ENCODE measurements around the gene CEND1.

Gene CEND1

DNA sequence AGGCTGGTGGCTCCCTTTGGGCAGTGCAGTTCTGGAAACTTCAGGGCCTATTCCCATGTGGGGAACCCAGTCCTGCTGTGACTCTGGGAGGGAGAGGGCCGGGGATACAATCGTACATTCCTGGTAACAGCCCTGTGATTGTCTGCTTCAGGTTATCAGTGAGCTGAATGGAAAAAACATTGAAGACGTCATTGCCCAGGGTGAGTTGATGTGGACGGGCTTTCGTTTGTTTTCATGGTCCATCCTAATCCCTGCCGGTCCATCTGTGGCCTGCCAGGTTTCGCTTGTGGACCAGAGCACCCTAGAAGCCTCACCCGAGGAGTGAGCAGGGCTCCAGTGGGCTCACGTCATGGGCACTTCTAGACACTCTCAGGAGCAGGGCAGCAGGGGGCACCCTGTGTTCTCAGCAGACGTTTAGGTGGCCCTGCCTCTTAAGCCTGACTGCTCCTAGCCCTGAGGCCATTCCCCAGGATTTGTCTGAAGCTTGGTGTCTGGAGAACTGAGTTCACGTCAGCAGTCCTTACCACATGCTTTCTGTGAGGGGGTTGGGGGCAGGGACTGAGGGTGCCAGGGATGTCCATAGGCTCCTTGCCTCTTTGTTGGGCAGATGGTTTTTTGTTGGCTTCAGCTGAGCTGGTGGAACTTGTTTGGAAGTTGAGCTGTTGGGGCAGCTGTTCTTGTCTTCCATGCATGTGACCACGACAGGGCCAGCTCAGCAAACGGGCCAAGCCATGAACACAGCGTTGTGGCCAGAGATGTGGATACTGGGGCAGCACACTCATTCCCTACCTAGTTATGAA, 21.8 kb upstream of the CEND1 start:
- no peak for DNase-seq

GRCh38 chr11:810040-810567, 20.2 kb upstream of the CEND1 start:
- no peak for DNase-seq

- DNase-seq: peak; percentile 97
Measured at GRCh38 chr11:809287-810039, 19.6 kb upstream of the CEND1 start, which contains the start of gene RPLP2. TSS of gene RPLP2 (plus strand) at chr11:809967. CDS start at chr11:810235, 268 bp downstream.

- DNase-seq: no peak
Measured at GRCh38 chr11:808427-809286, 18.8 kb upstream of the CEND1 start.

DNA sequence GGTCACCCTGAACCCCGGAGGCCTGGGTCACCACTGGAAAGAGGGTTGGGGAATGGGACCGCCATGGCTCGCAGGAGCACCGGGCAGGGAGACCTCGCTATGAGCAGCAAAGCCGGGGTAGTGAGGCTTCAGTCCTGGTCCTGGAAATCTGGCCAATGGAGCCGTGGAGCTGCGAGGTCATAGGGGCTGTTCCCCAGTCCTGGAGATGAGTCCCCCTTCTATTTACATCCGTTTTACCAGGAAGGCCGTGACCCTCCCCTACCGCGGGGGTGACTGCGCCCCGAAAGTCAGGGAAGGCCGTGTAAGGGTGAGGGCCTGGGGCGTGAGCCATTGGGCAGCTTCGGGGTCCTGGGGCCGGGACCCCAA, 14.7 kb upstream of the CEND1 start:
- DNase-seq: no peak

DNA sequence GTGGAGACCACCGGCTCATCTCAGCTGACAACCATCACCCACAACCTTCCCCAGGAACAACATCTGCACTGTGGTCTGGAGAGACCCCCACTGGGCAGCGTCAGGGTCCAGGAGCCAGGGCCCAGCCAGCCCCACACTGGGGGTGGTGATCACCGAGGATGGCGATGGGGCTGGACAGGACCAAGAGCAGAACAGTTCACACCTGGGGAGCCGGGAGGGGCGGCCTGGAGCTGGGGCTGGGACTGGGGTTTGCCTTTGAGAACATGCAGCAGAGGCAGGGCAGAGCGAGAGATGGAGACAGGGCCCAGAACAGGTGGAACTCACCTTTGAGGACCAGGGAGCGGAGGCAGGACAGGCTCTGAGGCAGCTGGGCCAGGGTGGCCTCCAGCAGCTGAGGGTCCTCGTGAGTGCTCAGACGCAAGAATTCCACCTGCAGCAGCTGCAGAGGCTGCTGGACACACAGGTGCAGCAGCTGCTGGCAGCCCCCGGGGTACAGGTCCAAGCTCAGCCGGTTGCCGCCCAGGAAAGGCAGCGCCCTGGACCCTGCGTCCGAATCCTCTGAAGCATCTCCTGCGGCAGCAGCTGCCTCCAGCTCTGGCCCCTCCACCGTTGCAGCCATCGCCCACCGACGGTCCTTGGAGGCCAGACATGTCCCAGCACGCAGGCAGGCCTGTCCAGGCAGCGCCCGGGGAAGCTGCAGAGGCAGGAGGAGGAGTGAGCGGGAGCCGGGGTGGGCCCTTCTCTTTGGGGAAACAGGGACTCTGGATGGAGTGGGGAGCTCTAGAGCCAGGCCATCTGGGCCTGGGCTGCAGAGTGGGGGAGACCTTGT, 14.1 kb upstream of the CEND1 start:
- DNase-seq: no peak

DNA sequence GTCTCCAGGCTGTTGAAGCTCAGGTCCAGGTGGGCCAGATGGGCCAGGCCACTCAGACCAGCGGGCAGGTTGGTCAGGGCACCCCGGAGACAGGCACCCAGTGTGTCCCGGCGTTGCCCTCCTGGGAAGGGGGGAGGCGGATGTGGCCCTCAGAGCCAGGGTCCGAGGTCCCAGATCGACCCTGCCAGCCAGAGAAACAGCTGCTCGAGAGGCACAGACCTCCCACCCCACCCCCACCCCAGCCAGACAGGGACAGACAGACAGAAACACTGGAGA, 13.5 kb upstream of the CEND1 start:
- DNase-seq: no peak

GRCh38 chr11:802693-803466, 13.0 kb upstream of the CEND1 start:
- no peak for DNase-seq

DNA sequence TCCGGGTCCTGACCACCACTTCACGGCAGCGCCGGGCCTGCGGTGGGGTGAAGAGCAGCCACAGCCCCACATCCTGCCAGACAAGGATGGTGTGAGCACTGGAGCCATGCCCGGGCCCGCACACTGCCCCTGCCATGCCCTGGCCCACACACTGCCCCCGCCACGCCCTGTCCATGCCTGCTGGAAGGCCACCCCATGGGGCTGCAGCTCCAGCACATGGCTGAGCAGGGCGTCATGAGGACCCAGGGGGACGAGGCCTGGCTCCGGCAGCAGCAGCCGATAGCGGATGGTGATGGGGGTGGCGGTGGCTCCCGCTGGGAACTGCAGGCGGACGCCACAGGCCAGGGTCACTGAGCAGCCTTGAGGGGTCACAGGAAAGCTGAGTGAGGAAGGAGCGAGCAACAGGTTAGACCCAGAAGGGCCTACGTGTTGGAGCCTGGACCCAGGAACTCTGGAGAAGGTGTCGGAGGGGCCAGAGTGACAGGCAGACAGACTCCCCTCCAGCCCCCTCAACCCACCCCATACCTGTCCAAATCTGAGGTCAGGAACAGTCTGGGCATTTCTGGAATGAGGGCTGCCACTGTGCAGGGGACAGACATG, 12.2 kb upstream of the CEND1 start:
- DNase-seq: no peak

DNA sequence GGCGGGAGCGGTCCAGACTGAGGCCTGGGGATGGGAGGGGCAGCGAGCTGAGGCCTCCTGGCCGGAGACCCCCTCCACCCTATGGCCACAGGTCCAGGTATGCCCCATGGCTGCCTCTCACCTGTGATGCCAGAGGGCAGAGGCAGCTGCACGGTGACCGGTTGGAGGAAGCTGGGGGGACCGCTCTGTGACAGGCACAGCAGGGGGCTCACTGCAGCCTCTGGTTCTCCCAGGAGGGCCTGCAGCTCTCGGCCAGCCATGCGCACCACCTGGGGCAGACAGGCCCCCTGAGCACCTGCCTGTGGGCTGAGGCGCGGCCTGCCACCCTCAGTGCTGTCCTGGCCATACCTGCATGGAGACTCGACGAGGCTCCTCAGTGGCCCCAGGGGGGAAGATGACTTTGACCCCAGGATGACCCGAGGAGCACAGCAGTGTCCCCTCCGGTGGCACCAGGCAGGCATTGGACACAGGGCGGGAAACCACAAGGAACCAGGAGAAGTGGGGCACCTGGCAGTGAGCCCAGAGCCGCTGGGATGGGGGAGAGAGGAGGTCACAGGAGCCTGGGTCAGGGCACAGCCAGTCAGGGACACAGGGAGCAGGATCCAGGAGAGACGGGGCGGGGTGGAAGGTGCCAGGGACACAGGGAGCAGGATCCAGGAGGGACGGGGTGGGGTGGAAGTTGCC, 11.3 kb upstream of the CEND1 start:
- no peak for DNase-seq

DNA sequence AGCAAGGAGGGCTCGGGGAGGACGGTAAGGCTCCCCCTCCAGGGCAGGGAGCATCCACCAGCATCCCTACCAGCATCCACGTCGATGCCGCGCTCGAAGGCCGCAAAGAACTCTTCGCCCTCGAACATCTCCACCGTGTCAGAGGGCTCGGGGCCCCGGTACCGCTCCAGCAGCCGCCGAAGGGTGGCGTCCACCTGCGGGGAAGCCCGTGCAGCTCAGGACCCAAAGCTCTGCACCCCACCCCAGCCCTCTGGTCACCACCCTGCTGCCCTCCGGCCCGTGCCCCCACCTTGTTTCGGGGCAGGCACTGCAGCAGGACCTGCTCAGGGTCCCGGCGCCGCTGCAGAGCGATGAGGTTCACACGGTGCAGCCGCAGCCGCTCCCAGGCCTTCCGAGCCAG, 10.6 kb upstream of the CEND1 start:
- DNase-seq: no peak

DNA sequence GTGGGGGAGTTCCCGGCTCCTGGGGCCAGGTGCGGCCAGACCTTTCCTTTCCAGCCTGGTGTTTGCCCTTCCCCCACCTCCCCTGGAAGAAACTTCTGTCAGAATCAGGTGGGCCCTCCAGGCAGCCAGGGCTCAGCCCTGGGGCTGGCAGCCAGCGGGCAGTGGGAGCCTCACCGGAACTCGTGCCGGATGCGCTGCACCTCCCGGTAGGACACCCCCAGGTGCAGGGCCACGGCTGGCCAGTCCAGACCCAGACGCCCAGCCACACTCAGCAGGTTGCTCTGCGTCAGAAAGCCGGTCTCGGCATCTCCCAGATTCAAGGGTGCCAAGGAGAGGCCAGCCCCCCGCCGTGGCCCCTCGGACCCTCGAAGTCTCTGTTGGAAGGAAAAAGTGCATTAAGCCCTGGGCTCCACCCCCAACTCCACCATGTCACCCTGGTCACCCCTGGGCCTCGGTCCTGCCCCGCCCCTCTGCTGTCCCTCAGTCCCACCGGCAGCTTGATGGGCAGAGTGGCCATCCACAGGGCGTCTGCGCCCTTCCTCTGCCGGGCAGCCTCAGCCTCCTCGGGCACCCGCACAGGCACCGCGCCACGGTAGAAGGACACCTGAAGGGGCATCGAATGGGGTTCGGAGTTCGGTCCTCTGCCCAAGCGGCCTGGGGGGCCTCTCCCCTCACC, 9.9 kb upstream of the CEND1 start:
- DNase-seq: no peak

- peak; percentile 76 for DNase-seq
Measured at GRCh38 chr11:798093-798713, 8.3 kb upstream of the CEND1 start, which contains the start of gene SLC25A22. TSS of gene SLC25A22 (minus strand) at chr11:798281. CDS start at chr11:795006, 3,275 bp downstream.

DNA sequence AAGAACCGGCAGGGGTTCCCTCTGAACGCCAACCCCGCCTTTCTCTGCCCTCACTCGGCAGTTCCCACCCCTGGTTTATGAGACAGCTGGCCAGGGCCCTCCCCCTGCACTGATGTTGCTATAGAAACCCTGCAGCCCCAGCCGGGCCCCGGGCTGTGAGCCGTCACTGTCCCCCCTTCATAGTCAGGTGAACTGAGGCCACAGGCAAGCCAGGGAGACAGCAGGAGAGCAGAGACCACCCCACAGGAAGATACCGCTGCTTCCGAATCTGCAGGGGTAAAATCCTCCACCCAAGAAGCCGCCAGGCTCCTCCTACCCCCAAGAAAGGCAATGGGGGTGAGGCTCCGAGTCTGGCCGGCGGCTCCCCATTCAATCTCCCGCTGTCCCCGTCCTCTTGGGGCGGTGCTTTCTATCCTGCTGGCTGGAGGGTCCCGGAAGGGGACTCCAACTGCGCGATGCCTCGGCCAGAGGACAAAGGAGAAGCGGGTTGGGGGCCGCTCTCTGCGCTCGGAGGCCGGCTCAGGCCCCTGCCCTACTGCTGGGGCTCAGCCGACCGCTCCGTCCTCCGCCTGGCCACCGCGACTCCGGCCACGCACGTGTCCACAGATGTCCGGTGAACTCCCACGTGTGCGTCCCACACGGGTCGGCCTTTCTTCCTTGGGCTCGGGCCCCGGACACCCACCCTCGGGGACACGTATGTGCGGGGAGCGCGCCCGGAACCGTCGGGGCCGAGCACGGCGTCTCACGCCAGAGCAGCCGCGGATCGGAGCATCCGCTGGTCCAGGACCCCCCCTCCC, 7.6 kb upstream of the CEND1 start:
- DNase-seq: peak; percentile 81

GRCh38 chr11:796565-797295, 6.8 kb upstream of the CEND1 start:
- DNase-seq: no peak

DNA sequence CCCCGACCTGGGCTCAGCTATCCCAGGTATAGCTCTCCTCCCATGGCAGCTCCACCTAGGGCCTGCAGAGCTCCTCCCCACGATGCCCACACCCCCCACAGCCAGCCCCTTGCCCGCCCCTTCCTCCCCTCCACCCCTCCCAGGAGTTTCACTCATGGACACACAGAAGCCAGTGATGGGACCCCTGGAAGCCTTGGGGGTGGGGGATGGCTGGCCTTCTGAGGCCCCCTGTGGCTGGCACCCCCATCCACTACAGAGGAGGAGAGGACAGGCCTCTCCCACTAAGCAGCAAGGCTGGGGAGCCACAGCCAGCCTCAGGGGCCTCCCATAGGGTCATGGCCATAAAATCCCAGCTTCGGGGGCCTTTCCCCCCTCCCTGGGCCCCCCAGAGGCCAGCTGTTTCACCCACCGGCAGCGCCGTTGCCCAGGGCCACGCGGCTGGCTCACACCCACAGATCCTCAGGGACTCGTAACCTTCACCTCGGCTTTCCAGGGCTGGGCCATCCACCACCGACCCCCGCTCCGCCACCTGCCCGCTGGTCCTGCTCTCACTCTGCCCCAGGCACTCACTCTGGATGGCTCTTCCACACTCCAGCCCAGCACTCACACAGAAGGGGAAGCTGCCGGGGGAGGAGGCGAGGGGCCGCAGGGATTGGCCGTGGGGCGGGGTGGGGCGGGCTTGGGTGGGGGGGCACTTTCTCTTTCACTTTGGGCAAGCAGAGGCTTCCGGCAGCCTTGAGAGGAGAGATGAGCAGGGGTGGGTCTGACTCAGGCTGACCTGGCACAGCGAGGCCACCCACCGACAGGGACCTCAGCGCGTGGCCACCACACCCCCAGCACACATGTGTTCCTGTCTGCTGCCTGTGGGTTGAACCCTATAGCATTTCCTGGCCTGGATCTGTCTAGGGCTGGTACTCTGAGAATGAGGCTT, 6.0 kb upstream of the CEND1 start:
- DNase-seq: peak; percentile 87
